ENCODE data around the gene FGFBP3.

GRCh38 chr10:91931526-91932190, 22.4 kb upstream of the FGFBP3 start:
- TF ChIP-seq, protein P1, sequence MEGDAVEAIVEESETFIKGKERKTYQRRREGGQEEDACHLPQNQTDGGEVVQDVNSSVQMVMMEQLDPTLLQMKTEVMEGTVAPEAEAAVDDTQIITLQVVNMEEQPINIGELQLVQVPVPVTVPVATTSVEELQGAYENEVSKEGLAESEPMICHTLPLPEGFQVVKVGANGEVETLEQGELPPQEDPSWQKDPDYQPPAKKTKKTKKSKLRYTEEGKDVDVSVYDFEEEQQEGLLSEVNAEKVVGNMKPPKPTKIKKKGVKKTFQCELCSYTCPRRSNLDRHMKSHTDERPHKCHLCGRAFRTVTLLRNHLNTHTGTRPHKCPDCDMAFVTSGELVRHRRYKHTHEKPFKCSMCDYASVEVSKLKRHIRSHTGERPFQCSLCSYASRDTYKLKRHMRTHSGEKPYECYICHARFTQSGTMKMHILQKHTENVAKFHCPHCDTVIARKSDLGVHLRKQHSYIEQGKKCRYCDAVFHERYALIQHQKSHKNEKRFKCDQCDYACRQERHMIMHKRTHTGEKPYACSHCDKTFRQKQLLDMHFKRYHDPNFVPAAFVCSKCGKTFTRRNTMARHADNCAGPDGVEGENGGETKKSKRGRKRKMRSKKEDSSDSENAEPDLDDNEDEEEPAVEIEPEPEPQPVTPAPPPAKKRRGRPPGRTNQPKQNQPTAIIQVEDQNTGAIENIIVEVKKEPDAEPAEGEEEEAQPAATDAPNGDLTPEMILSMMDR (IDR thresholded peaks at IDR 0.05): no peak
- TF ChIP-seq EP300 (IDR thresholded peaks at IDR 0.05) (no peak), POLR2A (IDR thresholded peaks at IDR 0.05; ENCODE audit: low read depth) (no peak), POLR2AphosphoS5 (IDR thresholded peaks at IDR 0.05) (no peak)

Data from esophagus muscularis mucosa (tissue), 4 donors.